Uterus (tissue), 4 donors: ENCODE measurements around the gene PRRG3. TPM values are rescaled to one million over a fixed set of nuclear protein-coding genes. Genes with fewer than 3 reads are reported as not detected.

Experiments
- DNase-seq, 2 donors: peaks; one replicate each; pipeline ENCODE4 v3.0.0-alpha.2; 2019 to 2020
- H3K27ac ChIP-seq, 2 donors: fragments of 200-600 bp; sonication (generic); 1 replicate in 1 of 2; 2 replicates in 1 of 2; pipeline ENCODE4 v1.5.1; 2016 to 2018
- H3K27me3 ChIP-seq, 2 donors: fragments of 200-600 bp; sonication (generic); one replicate each; pipeline ENCODE4 v1.5.1; 2018 to 2019; ENCODE audit warnings: control low read depth in 1 of 2
- H3K36me3 ChIP-seq, 2 donors: fragments of 200-600 bp; sonication (generic); one replicate each; pipeline ENCODE4 v1.5.1; 2019; ENCODE audit warnings: control low read depth in 1 of 2
- H3K4me1 ChIP-seq, 2 donors: fragments of 200-600 bp; sonication (generic); one replicate each; pipeline ENCODE4 v1.5.1; 2018 to 2019; ENCODE audit warnings: control low read depth in 1 of 2
- H3K4me3 ChIP-seq, 2 donors: fragments of 200-600 bp; sonication (generic); 1 replicate in 1 of 2; 2 replicates in 1 of 2; pipeline ENCODE4 v1.5.1; 2018 to 2019; ENCODE audit warnings: mild to moderate bottlenecking in 1 of 2
- H3K9me3 ChIP-seq, 2 donors: fragments of 200-600 bp; sonication (generic); one replicate each; pipeline ENCODE4 v1.5.1; 2019; ENCODE audit warnings: control low read depth in 1 of 2
- POLR2A ChIP-seq, 2 donors: fragments of 450-650 bp; IDR thresholded peaks; one replicate each; pipeline ENCODE4 v1.6.1; 2016; ENCODE audit warnings: antibody characterized with exemption in 2 of 2, mild to moderate bottlenecking in 1 of 2, moderate library complexity in 1 of 2
- intact Hi-C: fragments of 100-400 bp; cut with DNase I; formaldehyde crosslinking; loops from one replicate; pipeline ENCODE4 v1.15.1; 2023; ENCODE audit warnings: low total_unique reads
- total RNA-seq, 4 donors: library from RNA; depleted of rRNA in 3 of 4; stranded (reverse); fragments of >200 nt in 3 of 4; gene quantifications; one replicate each; pipeline versions ENCODE4 v1.1.0 to v1.2.4, GENCODE V29; 2014 to 2023
- TF ChIP-seq, protein P1 (sequence below), 4 experiments: fragments of 200-600 bp in 2 of 4; fragments of 450-650 bp in 2 of 4; sonication (generic) in 2 of 4; IDR thresholded peaks; one replicate each; pipeline ENCODE4 v1.5.1; 2016 to 2019; ENCODE audit warnings: antibody characterized with exemption in 4 of 4, mild to moderate bottlenecking in 2 of 4, moderate library complexity in 1 of 4
- donor health status: DM: yes; HTN: yes; CAD: no.

PRRG3 gene
- total RNA-seq, 4 donors from 2014 or later: 2.3 to 9.6 TPM; not detected in 2

DNA sequence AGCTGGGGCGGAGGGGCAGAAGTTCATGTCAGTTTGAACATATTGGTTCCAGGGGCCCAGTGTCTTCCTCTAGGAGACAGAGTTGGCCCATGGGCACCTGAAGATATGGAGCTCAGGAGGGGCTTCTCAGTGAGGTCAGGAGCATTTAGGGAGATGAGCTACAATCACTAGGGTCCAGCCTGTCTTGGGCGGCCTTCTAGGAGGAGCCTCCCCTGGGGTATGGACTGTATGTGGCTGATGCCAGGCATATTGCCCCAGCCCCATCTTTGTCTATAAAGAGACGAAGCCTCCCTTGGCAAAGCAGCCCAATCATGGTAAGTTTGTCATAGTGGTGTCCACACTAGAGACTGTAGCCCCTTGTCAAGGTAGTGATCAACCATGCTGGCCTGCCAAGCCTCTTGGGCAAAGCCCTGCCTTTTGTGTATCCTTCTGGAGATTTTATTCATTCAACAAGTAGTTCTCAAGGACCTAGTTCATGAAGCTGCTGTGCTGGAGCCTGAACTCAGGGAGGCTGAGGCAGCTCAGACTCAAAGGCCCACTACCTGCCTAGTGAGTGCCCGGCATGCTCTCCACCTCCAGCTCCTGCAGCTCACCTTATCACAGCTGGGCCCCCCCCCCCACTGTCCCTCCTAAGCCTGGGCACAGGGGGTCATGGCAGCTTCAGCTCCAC, 33.9 kb downstream of the PRRG3 start:
- Histone ChIP-seq H3K4me3 (no peak overlapping the region), H3K27ac (no peak overlapping the region), H3K27me3 (no peaks in the 10 kb centered on the region), H3K9me3 (no peaks in the 10 kb centered on the region), H3K36me3 (no peaks in the 10 kb centered on the region), H3K4me1 (no peaks in the 10 kb centered on the region)
- no peak for DNase-seq
- intact Hi-C loops: no loop called here
- TF ChIP-seq POLR2A (IDR thresholded peaks at IDR 0.05): no peak
- TF ChIP-seq, protein P1, sequence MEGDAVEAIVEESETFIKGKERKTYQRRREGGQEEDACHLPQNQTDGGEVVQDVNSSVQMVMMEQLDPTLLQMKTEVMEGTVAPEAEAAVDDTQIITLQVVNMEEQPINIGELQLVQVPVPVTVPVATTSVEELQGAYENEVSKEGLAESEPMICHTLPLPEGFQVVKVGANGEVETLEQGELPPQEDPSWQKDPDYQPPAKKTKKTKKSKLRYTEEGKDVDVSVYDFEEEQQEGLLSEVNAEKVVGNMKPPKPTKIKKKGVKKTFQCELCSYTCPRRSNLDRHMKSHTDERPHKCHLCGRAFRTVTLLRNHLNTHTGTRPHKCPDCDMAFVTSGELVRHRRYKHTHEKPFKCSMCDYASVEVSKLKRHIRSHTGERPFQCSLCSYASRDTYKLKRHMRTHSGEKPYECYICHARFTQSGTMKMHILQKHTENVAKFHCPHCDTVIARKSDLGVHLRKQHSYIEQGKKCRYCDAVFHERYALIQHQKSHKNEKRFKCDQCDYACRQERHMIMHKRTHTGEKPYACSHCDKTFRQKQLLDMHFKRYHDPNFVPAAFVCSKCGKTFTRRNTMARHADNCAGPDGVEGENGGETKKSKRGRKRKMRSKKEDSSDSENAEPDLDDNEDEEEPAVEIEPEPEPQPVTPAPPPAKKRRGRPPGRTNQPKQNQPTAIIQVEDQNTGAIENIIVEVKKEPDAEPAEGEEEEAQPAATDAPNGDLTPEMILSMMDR (IDR thresholded peaks at IDR 0.05): no peak

DNA sequence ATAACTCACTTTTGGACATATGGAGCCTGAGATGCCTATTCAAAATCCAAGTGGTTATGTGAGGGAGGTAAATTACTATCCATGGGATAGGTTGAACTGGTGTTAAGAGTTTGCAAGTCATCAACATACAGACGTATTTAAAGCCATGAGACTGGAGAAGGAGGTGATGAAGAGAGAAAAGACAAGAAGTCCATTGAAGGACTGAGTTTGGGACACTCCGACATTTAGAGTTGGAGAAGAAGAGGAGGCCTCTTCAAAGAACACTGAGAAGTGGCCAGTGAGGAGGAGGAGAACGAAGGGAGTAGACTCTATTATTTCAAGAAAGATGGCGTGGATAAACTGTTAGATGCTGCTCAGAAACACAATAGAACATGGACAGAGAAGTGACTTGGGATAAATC, 39.2 kb downstream of the PRRG3 start, which contains the start of gene CNGA2:
TSS of gene CNGA2 (plus strand) at position 301 of the 400 bp plus-strand sequence. CDS start 3,738 bp downstream, outside the sequence.
- intact Hi-C loops: no loop called here
- Histone ChIP-seq H3K36me3 (no peaks in the 10 kb centered on the region), H3K4me3 (no peak within 1 kb of the TSS), H3K4me1 (no peaks in the 10 kb centered on the region), H3K27ac (no peak within 1 kb of the TSS), H3K27me3 (no peaks in the 10 kb centered on the region), H3K9me3 (no peaks in the 10 kb centered on the region)
- TF ChIP-seq, protein P1 (IDR thresholded peaks at IDR 0.05): no peak
- TF ChIP-seq POLR2A (IDR thresholded peaks at IDR 0.05): no peak
- no peak for DNase-seq

DNA sequence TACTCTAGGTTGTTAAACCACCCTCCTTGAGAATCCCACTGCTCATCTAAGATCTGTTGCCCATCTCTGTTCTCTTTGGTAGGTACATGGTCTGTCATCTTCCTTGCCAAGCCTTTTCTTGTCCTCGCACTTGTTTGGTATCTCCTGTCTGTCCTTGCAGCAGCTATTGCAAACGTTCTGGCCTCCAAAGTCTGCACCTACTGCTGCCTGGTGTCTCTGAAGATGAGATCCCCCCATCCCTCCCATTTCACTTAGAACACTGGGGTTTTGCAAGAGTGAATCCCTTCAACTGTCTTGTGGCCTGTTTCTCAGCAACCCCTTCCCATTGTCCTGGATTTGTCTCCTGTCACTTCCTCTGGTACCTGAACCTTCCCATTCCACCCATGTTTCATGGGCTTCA, 40.0 kb downstream of the PRRG3 start:
- H3K4me3 ChIP-seq: no peak overlapping the region
- no peaks in the 10 kb centered on the region for H3K27me3 ChIP-seq
- H3K27ac ChIP-seq: no peak overlapping the region
- H3K9me3 ChIP-seq: no peaks in the 10 kb centered on the region
- no peaks in the 10 kb centered on the region for H3K4me1 ChIP-seq
- DNase-seq: no peak
- intact Hi-C loops: no loop called here
- no peaks in the 10 kb centered on the region for H3K36me3 ChIP-seq
- TF ChIP-seq, protein P1 (IDR thresholded peaks at IDR 0.05): no peak
- no peak for TF ChIP-seq POLR2A (IDR thresholded peaks at IDR 0.05)

DNA sequence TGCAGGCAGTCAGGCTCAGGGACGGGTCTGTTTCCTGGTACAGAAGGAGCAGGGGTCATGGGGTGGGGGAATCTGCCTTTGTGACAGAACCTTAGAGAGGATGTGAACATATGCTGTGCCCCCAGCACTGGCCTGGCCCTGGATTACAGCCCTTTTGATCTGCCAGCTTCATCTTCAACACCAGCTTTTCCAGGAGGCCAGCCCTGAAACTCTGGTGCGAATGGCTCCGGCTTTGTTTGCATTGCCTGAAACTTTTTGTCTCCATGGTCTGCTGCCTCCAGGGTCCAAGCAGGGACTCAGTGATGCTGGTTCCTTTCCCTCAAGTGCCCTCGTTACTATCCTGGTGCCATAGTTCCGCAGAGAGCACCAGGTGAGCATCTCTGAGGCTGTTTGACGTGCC, 41.4 kb downstream of the PRRG3 start:
- Histone ChIP-seq H3K4me3 (no peak overlapping the region), H3K27me3 (no peaks in the 10 kb centered on the region), H3K4me1 (no peaks in the 10 kb centered on the region), H3K27ac (no peak overlapping the region), H3K9me3 (no peaks in the 10 kb centered on the region), H3K36me3 (no peaks in the 10 kb centered on the region)
- TF ChIP-seq, protein P1 (IDR thresholded peaks at IDR 0.05): no peak
- TF ChIP-seq POLR2A (IDR thresholded peaks at IDR 0.05): no peak
- DNase-seq: no peak
- intact Hi-C loops: no loop called here

DNA sequence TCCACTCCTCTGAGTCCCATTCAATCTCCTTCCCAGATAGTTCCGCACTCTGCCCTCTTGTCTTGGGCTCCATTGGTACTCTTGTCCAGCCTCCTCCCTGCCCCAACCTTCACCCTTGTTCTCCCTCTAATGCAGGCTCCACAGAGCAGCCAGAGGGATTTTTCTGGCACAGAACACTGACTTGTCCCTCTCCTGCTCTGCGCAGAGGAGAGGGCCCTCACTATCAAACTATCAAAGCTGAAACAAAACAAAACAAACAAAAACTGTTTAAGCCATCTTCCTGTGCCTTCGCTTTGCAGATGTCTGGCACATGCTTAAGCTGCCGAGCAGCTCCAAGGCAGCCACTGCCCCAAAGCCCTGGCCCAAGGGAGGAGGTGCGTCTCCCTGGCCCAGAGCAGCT, 42.2 kb downstream of the PRRG3 start:
- TF ChIP-seq, protein P1 (IDR thresholded peaks at IDR 0.05): no peak
- no peak for TF ChIP-seq POLR2A (IDR thresholded peaks at IDR 0.05)
- no peak overlapping the region for H3K4me3 ChIP-seq
- H3K27ac ChIP-seq: no peak overlapping the region
- no peaks in the 10 kb centered on the region for H3K27me3 ChIP-seq
- H3K36me3 ChIP-seq: no peaks in the 10 kb centered on the region
- no peaks in the 10 kb centered on the region for H3K9me3 ChIP-seq
- no peak for DNase-seq
- no peaks in the 10 kb centered on the region for H3K4me1 ChIP-seq
- intact Hi-C loops: no loop called here
